ENCODE measurements around the gene SHFL. TPM values are rescaled to one million over a fixed set of nuclear protein-coding genes. Genes with fewer than 3 reads are reported as not detected.
A peak's percentile ranks its signal among the peaks of the same experiment; 100 is the strongest.

SHFL gene
- total RNA-seq, 1 donor from 2014 or later: 28.7 TPM

GRCh38 chr19:10116866-10117616 lies 30.9 kb downstream of the SHFL start:
- DNase-seq (ENCODE audit: low read depth): no peak
- no peak overlapping the region for H3K4me3 ChIP-seq (ENCODE audit: low read depth, low read length)
- TF ChIP-seq, protein P1, sequence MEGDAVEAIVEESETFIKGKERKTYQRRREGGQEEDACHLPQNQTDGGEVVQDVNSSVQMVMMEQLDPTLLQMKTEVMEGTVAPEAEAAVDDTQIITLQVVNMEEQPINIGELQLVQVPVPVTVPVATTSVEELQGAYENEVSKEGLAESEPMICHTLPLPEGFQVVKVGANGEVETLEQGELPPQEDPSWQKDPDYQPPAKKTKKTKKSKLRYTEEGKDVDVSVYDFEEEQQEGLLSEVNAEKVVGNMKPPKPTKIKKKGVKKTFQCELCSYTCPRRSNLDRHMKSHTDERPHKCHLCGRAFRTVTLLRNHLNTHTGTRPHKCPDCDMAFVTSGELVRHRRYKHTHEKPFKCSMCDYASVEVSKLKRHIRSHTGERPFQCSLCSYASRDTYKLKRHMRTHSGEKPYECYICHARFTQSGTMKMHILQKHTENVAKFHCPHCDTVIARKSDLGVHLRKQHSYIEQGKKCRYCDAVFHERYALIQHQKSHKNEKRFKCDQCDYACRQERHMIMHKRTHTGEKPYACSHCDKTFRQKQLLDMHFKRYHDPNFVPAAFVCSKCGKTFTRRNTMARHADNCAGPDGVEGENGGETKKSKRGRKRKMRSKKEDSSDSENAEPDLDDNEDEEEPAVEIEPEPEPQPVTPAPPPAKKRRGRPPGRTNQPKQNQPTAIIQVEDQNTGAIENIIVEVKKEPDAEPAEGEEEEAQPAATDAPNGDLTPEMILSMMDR (conservative IDR thresholded peaks at IDR 0.05; ENCODE audit: low read depth, low read length): no peak

- TF ChIP-seq, protein P1 (conservative IDR thresholded peaks at IDR 0.05; ENCODE audit: low read depth, low read length): no peak
- peak overlapping the region; percentile 97 for H3K4me3 ChIP-seq (ENCODE audit: low read depth, low read length)
- DNase-seq (ENCODE audit: low read depth): no peak
Observed at GRCh38 chr19:10118960-10119359, 32.8 kb downstream of the SHFL start.

DNA sequence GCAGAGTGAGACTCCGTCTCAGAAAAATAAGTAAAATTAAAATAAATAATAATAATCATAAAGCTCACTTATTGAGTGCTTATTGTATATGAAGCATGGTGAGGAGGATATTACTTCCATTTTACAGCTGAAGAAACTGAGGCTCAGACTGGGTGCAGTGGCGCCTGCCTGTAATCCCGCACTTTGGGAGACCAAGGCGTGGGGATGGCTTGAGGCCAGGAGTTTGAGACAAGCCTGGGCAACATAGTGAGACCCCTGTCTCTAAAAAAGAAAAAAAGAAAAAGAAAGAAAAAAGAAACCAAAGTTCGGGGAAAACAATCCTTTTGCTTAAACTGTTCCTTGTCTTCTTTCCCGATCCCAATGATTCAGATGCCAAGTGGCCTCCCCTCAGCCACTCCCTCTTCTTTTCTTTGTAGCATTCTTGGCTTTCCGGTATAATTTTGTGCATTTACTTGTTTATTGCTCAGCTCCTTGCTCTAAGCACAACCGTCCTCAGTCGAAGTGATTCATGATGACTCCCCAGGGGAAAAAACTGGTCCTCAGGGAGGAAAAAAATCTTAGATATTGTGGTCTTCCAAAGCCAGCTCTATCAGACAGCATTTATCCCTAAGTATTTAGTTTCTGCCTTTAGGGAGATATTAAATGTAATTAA lies 34.5 kb downstream of the SHFL start:
- TF ChIP-seq, protein P1 (conservative IDR thresholded peaks at IDR 0.05; ENCODE audit: low read depth, low read length): no peak
- no peak for DNase-seq (ENCODE audit: low read depth)
- no peak overlapping the region for H3K4me3 ChIP-seq (ENCODE audit: low read depth, low read length)

- no peak for DNase-seq (ENCODE audit: low read depth)
- no peak overlapping the region for H3K4me3 ChIP-seq (ENCODE audit: low read depth, low read length)
- TF ChIP-seq, protein P1 (conservative IDR thresholded peaks at IDR 0.05; ENCODE audit: low read depth, low read length): no peak
Observed at GRCh38 chr19:10122045-10122444, 35.9 kb downstream of the SHFL start.

- no peak for DNase-seq (ENCODE audit: low read depth)
- H3K4me3 ChIP-seq (ENCODE audit: low read depth, low read length): no peak overlapping the region
- TF ChIP-seq, protein P1 (conservative IDR thresholded peaks at IDR 0.05; ENCODE audit: low read depth, low read length): no peak
Observed at GRCh38 chr19:10124429-10124828, 38.3 kb downstream of the SHFL start.

- no peak for DNase-seq (ENCODE audit: low read depth)
- TF ChIP-seq, protein P1 (conservative IDR thresholded peaks at IDR 0.05; ENCODE audit: low read depth, low read length): no peak
- no peak overlapping the region for H3K4me3 ChIP-seq (ENCODE audit: low read depth, low read length)
Observed at GRCh38 chr19:10126213-10126639, 40.1 kb downstream of the SHFL start.
